Endometrial microvascular endothelial cells (primary cell): ENCODE results near the gene DACT1. TPM values are rescaled to one million over a fixed set of nuclear protein-coding genes. Genes with fewer than 3 reads are reported as not detected.

ENCODE experiments used
- in situ Hi-C: cut with HindIII; loops from 2 replicates; pipeline ENCODE4 v1.10.0; 2017; ENCODE audit warnings: low sequenced_read_pairs, low pct_unique_long_range_greater_than_20kb; ENCODE audit errors: inconsistent ontology term
- total RNA-seq: library from RNA; depleted of rRNA; stranded (reverse); fragments of >200 nt; gene quantifications from one replicate; pipeline ENCODE4 v1.2.3, GENCODE V29; 2015; ENCODE audit errors: inconsistent ontology term

DACT1 gene
- total RNA-seq, 1 donor from 2014 or later: 0.19 TPM

GRCh38 chr14:58634406-58635090 is 3.2 kb upstream of the DACT1 start:
- in situ Hi-C loops: no loop called here

GRCh38 chr14:58635091-58635830 is 2.5 kb upstream of the DACT1 start:
- in situ Hi-C loops: no loop called here

GRCh38 chr14:58636129-58636528 is 1.6 kb upstream of the DACT1 start:
- in situ Hi-C loops: no loop called here

GRCh38 chr14:58637040-58637390 is 747 bp upstream of the DACT1 start:
- in situ Hi-C loops: no loop called here

GRCh38 chr14:58638231-58639197 is 752 bp downstream of the DACT1 start:
- in situ Hi-C loops: no loop called here

- in situ Hi-C loops: no loop called here
Observed at GRCh38 chr14:58639198-58639565, 1.4 kb downstream of the DACT1 start.

GRCh38 chr14:58639842-58640484 is 2.2 kb downstream of the DACT1 start:
- in situ Hi-C loops: no loop called here

- in situ Hi-C loops: no loop called here
Observed at GRCh38 chr14:58640959-58641358, 3.2 kb downstream of the DACT1 start.

- in situ Hi-C loops: no loop called here
Observed at GRCh38 chr14:58641509-58641908, 3.7 kb downstream of the DACT1 start.

- in situ Hi-C loops: no loop called here
Observed at GRCh38 chr14:58643366-58643765, 5.6 kb downstream of the DACT1 start.

- in situ Hi-C loops: no loop called here
Observed at GRCh38 chr14:58645641-58646040, 7.9 kb downstream of the DACT1 start.

GRCh38 chr14:58646479-58646878 is 8.7 kb downstream of the DACT1 start:
- in situ Hi-C loops: no loop called here

GRCh38 chr14:58647777-58648176 is 10.0 kb downstream of the DACT1 start:
- in situ Hi-C loops: no loop called here

- in situ Hi-C loops: no loop called here
Observed at GRCh38 chr14:58650857-58651256, 13.1 kb downstream of the DACT1 start.

- in situ Hi-C loops: no loop called here
Observed at GRCh38 chr14:58656671-58657411, 19.1 kb downstream of the DACT1 start.

- in situ Hi-C loops: no loop called here
Observed at GRCh38 chr14:58659061-58659460, 21.3 kb downstream of the DACT1 start.

GRCh38 chr14:58659846-58660245 is 22.1 kb downstream of the DACT1 start:
- in situ Hi-C loops: no loop called here

- in situ Hi-C loops: no loop called here
Observed at GRCh38 chr14:58660407-58660806, 22.6 kb downstream of the DACT1 start.
